SK-N-SH treated with all-trans-retinoic acid at 6 μM for 48 hours (cell line): ENCODE measurements around the gene B4GALT2.

ENCODE experiments used
- CREB5 ChIP-seq: fragments of 250-450 bp; sonication (Bioruptor Pico); IDR thresholded peaks from 2 replicates; pipeline ENCODE4 v1.5.1; 2020; ENCODE audit warnings: low read depth, mild to moderate bottlenecking, moderate library complexity
- PATZ1 ChIP-seq: fragments of 250-450 bp; sonication (Bioruptor Pico); IDR thresholded peaks from 2 replicates; pipeline ENCODE4 v1.8.0; 2020; ENCODE audit warnings: mild to moderate bottlenecking, moderate library complexity, borderline replicate concordance
- TOX ChIP-seq: fragments of 250-450 bp; sonication (Bioruptor Pico); IDR thresholded peaks from 2 replicates; pipeline ENCODE4 v1.8.0; 2021; ENCODE audit warnings: mild to moderate bottlenecking, moderate library complexity, borderline replicate concordance
- ZC3H10 ChIP-seq: fragments of 250-450 bp; sonication (Bioruptor Pico); IDR thresholded peaks from 2 replicates; pipeline ENCODE4 v1.5.1; 2021; ENCODE audit warnings: mild to moderate bottlenecking, moderate library complexity
- ZNF70 ChIP-seq: fragments of 450-650 bp; formaldehyde crosslinking; IDR thresholded peaks from 2 replicates; pipeline ENCODE4 v1.5.0; 2020; ENCODE audit warnings: mild to moderate bottlenecking, moderate library complexity
- TF ChIP-seq, protein P1 (sequence below): fragments of 250-450 bp; sonication (Bioruptor Pico); IDR thresholded peaks from 2 replicates; pipeline ENCODE4 v1.5.0; 2020; ENCODE audit warnings: mild to moderate bottlenecking, moderate library complexity

GRCh38 chr1:43944860-43945259 is 34.1 kb upstream of the B4GALT2 start:
- TF ChIP-seq, protein P1, sequence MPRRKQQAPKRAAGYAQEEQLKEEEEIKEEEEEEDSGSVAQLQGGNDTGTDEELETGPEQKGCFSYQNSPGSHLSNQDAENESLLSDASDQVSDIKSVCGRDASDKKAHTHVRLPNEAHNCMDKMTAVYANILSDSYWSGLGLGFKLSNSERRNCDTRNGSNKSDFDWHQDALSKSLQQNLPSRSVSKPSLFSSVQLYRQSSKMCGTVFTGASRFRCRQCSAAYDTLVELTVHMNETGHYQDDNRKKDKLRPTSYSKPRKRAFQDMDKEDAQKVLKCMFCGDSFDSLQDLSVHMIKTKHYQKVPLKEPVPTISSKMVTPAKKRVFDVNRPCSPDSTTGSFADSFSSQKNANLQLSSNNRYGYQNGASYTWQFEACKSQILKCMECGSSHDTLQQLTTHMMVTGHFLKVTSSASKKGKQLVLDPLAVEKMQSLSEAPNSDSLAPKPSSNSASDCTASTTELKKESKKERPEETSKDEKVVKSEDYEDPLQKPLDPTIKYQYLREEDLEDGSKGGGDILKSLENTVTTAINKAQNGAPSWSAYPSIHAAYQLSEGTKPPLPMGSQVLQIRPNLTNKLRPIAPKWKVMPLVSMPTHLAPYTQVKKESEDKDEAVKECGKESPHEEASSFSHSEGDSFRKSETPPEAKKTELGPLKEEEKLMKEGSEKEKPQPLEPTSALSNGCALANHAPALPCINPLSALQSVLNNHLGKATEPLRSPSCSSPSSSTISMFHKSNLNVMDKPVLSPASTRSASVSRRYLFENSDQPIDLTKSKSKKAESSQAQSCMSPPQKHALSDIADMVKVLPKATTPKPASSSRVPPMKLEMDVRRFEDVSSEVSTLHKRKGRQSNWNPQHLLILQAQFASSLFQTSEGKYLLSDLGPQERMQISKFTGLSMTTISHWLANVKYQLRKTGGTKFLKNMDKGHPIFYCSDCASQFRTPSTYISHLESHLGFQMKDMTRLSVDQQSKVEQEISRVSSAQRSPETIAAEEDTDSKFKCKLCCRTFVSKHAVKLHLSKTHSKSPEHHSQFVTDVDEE (CRISPR knock-in tag), result no peak
- TF ChIP-seq PATZ1 (CRISPR knock-in tag) (no peak), CREB5 (CRISPR knock-in tag) (no peak), TOX (CRISPR knock-in tag) (no peak), ZNF70 (CRISPR knock-in tag) (no peak), ZC3H10 (CRISPR knock-in tag) (no peak)
